Measurements from ENCODE around the gene MRPS23.

Gene MRPS23

GRCh38 chr17:57803021-57803420 is 46.8 kb downstream of the MRPS23 start:
- no peak for DNase-seq (ENCODE audit: low read depth, low spot score)

DNA sequence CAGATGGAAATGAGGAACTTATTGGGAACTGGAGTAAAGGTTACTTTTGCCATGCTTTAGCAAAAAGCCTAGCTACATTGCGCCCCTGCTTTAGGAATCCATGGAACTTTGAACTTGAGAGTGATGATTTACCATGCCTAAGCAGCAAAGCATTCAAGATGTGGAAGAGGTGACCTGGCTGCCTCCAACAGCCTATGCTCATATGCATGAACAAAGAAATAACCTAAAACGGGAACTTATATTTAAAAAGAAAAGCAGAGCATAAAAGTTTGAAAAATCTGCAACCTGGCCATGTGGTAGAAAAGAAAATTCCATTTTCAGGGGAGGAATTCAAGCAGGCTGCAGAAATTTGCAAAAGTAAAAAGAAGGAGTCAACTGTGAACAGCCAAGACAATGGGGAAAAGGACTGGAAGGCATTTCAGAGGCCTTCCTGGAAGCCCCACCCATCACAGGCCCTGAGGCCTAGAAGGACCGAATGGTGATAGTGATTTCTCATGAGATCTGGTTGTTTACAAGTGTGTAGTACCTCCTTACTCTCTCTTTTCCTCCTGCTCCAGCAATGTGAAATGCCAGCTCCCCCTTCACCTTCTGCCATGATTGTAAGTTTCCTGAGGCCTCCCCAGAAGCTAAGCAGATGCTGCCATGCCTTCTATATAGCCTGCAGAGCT is 48.7 kb downstream of the MRPS23 start:
- no peak for DNase-seq (ENCODE audit: low read depth, low spot score)

DNA sequence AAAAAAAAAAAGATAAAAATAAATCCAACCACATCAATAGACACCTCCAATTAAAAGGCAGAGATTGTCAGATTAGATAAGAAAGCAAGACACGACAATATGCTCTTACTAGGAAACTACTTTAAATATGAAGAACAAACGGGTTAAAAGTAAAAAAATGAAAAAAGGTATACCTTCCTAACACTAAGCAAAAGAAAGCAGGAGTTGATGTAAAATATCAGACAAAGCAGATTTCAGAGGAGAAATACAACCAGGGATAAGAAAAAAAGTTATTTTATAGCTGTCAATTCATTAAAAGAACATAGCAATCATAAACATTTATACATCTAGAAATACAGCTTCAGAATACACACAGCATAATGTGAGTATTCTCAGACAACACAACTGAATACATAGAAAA is 55.0 kb downstream of the MRPS23 start:
- DNase-seq (ENCODE audit: low read depth, low spot score), result no peak

GRCh38 chr17:57788725-57789124 is 61.1 kb downstream of the MRPS23 start:
- no peak for DNase-seq (ENCODE audit: low read depth, low spot score)

- no peak for DNase-seq (ENCODE audit: low read depth, low spot score)
These were observed 64.8 kb downstream of the MRPS23 start for GRCh38 chr17:57785022-57785421.

Measured in brain pericyte (primary cell).